OCI-LY7 (cell line): Measurements from ENCODE around the gene SKIC2.

Experiments
- EZH2phosphoT487 ChIP-seq: fragments of 200-600 bp; sonication (generic); IDR thresholded peaks from 2 replicates; pipeline ENCODE4 v1.6.1; 2018; ENCODE audit warnings: low read depth, borderline replicate concordance, mild to moderate bottlenecking, mixed run types, antibody characterized with exemption, low read length, moderate library complexity, mixed read lengths
- TF ChIP-seq, protein P1 (sequence below): fragments of 200-600 bp; sonication (generic); conservative IDR thresholded peaks from 2 replicates; pipeline ENCODE4 v1.5.1; 2014; ENCODE audit warnings: mild to moderate bottlenecking, antibody characterized with exemption, low read length, moderate library complexity, mixed read lengths

DNA sequence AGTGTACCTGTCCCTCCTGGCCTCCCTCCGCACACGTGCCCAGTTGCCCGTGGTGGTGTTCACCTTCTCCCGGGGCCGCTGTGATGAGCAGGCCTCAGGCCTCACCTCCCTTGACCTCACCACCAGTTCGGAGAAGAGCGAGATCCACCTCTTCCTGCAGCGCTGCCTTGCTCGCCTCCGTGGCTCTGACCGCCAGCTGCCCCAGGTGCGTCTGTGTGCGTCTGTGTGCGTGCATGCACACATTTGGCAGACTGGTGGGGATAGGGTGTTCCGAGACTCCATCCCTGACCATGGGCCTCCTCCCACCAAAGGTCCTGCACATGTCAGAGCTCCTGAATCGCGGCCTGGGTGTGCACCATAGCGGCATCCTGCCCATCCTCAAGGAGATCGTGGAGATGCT, 4.9 kb downstream of the SKIC2 start:
- no peak for TF ChIP-seq EZH2phosphoT487
- TF ChIP-seq, protein P1, sequence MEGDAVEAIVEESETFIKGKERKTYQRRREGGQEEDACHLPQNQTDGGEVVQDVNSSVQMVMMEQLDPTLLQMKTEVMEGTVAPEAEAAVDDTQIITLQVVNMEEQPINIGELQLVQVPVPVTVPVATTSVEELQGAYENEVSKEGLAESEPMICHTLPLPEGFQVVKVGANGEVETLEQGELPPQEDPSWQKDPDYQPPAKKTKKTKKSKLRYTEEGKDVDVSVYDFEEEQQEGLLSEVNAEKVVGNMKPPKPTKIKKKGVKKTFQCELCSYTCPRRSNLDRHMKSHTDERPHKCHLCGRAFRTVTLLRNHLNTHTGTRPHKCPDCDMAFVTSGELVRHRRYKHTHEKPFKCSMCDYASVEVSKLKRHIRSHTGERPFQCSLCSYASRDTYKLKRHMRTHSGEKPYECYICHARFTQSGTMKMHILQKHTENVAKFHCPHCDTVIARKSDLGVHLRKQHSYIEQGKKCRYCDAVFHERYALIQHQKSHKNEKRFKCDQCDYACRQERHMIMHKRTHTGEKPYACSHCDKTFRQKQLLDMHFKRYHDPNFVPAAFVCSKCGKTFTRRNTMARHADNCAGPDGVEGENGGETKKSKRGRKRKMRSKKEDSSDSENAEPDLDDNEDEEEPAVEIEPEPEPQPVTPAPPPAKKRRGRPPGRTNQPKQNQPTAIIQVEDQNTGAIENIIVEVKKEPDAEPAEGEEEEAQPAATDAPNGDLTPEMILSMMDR, result no peak
